RKO (cell line): ENCODE results near the gene RUNDC1.
"Not testable (repeated sequence)": the region's sequence is repeated elsewhere in the genome, so short reads cannot be mapped to it uniquely, and the experiment has no call there.

Source experiments
- DNase-seq: peaks from one replicate; pipeline ENCODE4 v3.0.0-alpha.2; 2016; ENCODE audit warnings: low spot score

The RUNDC1 gene

DNA sequence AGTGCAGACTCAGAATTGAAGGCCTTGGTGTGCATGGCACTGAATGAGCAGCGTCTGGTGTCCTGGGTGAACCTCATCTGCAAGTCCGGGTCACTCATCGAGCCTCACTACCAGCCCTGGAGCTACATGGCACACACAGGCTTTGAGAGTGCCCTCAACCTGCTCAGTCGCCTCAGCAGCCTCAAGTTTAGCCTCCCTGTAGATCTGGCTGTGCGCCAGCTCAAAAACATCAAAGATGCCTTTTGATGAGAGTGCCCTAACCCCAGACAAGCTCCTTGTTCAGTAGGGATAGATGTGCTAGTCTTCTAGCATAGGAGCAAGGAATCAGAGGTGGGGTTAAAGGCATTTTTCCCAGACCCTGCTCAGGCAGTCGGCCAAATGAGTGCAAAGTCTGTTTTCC, 11.1 kb downstream of the RUNDC1 start:
- DNase-seq = no peak

DNA sequence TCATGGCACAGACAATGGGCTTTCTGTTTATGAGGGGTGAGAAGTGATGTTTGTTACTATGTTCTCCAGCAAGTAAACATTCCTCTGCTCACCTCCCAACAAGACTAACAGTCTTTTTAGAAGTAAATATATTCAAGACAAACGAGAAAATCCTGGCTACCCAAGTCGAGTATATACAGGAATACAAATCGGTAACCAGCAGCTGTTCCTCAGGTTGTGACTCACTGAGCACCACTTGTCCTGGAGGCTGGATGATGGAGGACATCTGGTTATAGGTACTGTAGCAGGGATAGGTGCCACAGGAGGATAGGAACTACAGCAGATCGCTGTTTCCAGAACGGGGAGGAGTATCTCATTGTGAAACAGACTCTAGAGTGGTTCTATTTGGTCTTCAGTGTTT, 12.5 kb downstream of the RUNDC1 start:
- no peak for DNase-seq

DNA sequence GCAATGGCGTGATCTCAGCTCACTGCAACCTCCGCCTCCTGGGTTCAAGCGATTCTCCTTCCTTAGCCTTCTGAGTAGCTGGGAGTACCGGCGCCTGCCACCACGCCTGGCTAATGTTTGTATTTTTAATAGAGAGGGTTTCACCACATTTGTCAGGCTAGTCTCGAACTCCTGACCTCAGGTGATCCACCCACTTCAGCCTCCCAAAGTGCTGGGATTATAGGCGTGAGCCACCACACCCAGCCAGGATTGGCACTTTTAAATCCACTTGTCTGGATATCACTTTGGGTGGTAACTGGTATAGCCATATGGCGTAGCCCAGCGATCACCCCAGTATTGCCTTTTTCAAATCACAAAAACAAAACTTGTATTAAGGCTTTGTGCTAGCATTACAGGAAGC, 13.5 kb downstream of the RUNDC1 start:
- not testable (repeated sequence) for DNase-seq

- DNase-seq = peak; percentile 34
These were observed 17.1 kb downstream of the RUNDC1 start for GRCh38 chr17:42997390-42997983.

GRCh38 chr17:42997984-42998938, 17.9 kb downstream of the RUNDC1 start, which contains the start of gene RPL27:
Gene RPL27, plus strand, starts transcription at chr17:42998419. Its CDS starts 332 bp downstream, at chr17:42998751.
- peak; percentile 100 for DNase-seq

DNA sequence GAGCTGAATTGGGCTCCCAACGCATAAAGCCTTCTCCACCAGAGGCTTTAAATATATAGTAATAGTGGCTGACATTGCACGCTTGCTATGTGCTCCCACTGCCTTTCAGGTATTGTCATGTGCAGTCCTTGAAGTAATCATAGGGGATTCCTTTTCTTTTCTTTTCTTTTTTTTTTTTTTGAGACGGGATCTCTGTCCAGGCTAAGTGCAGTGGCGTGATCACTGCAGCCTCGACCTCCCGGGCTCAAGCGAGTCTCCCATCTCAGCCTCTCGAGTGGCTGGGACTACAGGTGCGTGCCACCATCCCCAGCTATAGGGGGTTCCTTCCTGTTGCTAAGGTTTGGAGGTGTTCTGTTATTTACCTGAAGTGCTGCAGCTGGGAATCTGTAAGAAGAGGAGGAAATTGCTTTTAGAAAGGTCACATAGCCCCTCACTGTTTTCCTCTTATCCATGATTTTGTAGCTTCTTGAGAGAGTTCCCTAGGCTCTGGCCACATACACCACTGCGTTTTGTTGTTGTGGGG, 18.7 kb downstream of the RUNDC1 start:
- no peak for DNase-seq

DNA sequence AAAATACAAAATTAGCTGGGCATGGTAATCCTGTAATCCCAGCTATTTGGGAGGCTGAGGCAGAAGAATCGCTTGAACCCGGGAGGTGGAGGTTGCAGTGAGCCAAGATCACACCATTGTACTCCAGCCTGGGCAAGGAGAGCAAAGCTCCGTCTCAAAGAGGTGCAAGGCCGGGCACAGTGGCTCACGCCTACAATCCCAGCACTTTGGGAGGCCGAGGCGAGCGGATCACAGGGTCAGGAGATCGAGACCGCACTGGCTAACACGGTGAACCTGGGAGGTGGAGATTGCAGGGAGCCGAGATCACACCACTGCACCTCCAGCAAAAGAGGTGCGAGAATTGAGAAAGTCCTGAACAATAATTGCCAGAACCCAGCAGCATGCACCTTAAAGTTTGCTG, 20.5 kb downstream of the RUNDC1 start:
- DNase-seq = not testable (repeated sequence)

DNA sequence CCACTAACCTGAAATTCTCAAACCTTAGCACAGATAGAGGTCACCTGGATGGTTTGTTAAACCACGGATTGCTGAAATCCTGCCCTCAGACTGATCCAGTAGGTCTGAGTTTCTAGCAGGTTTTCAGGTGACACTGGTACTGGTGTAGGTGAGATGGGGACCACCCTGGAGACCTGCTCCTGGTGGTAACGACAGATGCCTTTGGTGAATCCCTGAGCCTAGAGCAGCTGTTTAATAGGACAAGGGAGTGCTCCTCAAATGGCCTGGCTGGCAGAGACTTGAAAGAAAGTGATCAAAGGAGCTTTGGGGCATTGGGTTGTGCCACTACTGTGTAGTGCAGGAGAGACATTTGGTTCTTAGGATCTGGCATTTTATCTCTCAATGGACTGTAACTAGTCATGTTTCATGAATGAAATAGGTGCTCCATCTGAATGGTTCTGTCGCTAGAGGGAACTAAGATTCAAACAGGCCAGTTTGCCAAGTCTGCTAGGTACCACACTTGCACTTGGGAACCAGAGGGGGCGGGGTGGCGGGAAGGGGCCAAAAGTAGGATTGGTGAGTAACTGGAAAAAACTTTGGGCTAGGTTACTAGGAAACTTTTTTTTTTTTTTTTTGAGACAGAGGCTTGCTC, 23.3 kb downstream of the RUNDC1 start:
- peak; percentile 91 for DNase-seq

DNA sequence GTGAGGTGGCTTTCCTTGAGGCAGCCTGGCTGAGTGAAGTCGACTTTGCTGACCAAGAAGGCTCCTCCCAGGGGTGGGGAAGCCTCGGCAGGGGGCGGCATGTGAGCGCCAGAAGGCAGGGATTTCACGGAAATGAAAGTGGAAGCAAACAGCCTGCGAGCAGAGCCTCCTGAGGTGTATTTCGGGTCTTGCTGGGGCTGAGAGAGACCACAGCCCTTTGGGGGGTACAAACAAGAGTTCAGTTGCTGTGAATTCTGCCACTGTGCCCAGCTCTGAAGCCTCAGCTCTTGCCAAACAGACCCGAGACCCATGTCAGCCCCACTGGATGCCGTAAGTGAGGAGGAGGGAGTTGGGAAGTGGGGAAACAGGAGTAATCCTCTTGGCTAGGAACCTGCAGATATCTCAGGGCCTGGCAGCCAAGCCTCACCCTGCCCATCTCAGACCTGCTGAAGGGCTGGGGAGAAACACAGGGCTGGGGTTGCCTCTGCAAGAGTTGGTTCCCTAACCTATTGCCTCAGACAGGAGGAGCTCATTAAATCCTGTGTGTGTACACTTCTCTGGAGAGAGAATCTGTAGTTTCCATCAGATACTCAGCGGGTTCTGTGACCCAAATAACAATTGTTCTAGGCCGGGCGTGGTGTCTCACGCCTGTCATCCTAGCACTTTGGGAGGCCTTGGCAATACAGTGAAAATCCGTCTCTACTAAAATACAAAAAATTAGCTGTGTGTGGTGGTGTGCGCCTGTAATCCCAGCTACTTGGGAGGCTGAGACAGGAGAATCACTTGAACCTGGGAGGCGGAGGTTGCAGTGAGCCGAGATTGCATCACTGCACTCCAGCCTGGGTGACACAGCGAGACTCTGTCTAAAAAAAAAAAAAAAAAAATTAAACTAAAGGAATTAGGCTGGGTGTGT, 26.5 kb downstream of the RUNDC1 start, which contains the start of gene IFI35:
IFI35 (plus strand) TSS at position 146 of the 913 bp plus-strand sequence; CDS start at position 310, 164 bp downstream.
- DNase-seq = peak; percentile 90

DNA sequence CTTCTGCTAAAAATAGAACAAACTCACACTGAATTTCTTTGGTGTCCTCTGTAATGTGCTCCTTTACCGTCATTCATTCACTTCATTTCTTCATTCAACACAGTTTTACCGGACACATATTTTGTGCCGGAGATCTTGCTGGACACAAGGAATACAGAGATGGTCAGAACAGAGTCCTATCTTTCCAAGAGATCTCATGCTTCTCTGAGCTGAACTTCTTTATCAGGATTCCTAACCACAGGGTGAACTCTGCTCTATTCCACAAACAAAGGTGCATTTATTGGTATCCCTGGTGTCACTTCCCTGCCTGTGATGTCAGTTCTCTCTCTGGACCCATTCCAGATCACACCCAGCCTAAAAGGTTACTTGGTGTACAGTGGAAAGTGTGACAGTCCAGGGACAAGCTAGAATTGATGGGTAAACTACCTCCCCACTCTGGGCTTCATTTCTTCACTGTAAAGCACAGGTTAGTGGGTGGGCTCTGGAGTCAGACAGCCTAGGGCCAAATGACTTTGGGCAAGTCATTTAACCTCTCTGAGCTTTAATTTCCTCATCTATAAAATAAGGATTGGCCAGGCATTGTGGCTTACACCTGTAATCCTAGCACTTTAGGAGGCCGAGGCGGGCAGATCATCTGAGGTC, 30.4 kb downstream of the RUNDC1 start:
- no peak for DNase-seq

DNA sequence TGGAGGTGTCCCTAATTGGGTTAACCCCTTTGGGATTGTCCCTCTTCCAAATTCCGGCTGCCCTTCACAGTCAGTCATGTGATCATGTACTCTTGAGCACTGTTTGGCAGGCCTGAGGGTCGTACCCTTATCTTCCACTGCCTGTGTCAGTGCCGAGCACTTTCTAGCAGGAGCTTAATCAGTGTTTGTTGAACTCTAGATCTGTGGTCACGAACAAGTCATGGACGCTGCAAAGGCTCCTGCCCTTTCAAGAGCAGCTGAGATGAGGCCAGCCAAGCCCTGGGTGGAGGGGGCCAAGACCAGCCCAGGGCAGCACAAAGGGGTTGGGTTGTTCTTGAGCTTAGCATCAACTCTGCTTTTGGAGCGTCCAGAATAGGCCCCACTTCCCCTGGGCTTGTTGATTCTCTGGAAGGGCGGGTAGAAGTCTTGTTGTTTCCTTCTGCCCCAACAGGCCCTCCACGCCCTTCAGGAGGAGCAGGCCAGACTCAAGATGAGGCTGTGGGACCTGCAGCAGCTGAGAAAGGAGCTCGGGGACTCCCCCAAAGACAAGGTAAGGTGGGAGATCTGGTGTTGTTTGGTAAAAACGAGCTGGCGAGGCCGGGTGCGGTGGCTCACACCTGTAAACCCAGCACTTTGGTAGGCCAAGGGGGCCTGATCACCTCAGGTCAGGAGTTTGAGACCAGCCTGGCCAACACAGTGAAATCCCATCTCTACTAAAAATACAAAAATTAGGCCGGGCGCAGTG, 31.5 kb downstream of the RUNDC1 start:
- no peak for DNase-seq

DNA sequence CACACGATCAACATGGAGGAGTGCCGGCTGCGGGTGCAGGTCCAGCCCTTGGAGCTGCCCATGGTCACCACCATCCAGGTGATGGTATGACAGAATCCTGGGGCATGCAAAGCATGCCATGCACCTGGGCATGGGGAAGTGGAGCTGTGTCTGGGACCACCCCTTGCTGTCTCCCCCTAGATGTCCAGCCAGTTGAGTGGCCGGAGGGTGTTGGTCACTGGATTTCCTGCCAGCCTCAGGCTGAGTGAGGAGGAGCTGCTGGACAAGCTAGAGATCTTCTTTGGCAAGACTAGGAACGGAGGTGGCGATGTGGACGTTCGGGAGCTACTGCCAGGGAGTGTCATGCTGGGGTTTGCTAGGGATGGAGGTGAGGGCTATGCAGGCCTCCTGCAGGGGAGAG, 32.9 kb downstream of the RUNDC1 start:
- DNase-seq = no peak

- no peak for DNase-seq
These were observed 33.8 kb downstream of the RUNDC1 start for GRCh38 chr17:43014020-43014648.

DNA sequence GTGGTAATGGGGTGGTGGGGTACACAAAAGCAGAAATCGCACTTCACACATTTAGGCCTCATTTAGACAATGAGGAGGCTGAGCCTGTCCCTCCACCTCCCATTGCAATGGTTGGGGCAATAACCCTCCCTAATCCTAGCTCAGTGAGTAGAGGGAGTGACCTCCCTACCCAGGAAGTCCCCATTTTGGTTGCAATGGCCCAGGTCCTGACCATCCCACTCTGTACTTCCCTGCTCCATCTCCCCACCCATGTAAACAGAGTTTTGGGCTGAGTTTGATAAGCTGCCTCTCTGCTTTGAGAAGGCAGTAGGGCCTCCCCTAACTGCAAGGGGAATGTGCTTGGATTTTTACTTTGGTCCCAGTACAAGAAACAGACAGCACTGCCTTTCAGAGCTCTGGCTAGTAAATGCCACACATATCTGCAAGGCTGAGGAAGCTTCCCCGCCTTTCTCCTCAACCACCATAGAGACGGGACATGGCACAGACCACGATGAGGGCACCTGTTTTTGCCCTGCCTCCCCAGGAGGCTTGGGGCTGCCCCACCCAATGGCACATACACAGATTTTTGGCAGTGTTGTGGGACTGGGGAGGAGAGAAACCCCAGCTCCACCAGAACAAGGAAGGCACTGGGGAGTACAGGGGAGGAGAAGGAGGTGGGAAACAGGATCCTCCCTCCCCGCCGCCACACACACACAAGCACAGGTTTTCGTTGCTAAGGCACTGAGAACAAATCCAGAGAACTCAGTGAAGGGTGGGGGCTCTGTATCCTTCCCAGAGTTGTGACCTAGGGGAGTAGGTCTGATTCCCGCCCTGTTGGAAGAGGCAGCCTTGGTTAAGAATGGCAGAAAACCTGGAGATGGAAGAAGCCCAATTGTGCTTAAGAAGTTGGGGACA, 34.5 kb downstream of the RUNDC1 start:
- no peak for DNase-seq

DNA sequence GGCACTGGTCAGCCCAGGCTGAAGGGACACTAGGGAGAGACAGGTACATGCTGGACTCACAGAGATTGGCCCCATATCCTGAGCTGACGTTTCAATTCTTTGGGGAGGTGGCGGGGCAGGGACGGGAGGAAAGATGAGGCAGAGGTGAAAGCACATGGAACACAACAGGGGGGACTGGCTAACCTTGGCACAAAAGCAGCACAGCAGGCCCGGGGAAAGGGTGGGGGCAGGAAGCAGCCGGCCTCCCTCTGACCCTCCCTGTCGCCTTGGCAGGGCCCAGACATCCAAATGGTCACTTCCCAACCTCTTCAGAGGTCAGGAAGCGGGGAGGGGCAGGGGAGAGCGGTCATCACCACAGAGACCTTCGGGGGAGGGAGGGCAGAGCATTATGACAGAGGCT, 35.2 kb downstream of the RUNDC1 start:
- DNase-seq = no peak

- no peak for DNase-seq
These were observed 35.9 kb downstream of the RUNDC1 start for GRCh38 chr17:43016216-43016615.

GRCh38 chr17:43018008-43018853, 37.9 kb downstream of the RUNDC1 start:
- DNase-seq = no peak

DNA sequence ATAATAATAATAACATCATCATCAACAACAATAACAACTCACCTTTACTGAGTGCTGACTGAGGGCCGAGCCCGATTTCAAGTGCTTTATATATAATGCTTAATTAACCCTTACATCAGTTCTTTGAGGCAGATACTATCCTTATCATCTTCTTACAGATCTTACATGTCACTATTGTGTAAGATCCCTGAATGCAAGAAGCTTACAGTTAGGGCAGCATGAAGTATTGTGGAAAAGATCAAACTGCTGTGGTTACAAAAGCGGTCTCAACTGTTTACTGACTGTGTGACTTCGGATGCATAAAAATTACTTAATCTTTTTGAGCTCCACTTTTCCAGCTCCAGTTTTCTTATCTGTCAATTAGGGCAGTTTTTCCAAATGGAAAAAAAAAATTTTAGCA, 38.6 kb downstream of the RUNDC1 start:
- no peak for DNase-seq
